ENCODE measurements around the gene HNF1A. TPM values are rescaled to one million over a fixed set of nuclear protein-coding genes. Genes with fewer than 3 reads are reported as not detected.

Gene HNF1A
- total and polyA plus RNA-seq, 2 of the 13 experiments (the other 11 are each of a cell fraction or from before 2014, with no cell fraction given), result 13.4 to 34.7 TPM

GRCh38 chr12:120961604-120962531 lies 16.5 kb upstream of the HNF1A start (continued):
- TF ChIP-seq ZHX2 (IDR thresholded peaks at IDR 0.05; ENCODE audit: low read depth), result no peak
- TF ChIP-seq ZHX2 (CRISPR knock-in tag; IDR thresholded peaks at IDR 0.05; ENCODE audit: borderline replicate concordance), result no peak
- no peak for TF ChIP-seq GTF3A (CRISPR knock-in tag; conservative IDR thresholded peaks at IDR 0.05)
- no peak for TF ChIP-seq NFYC (CRISPR knock-in tag; IDR thresholded peaks at IDR 0.05)
- peak; percentile 20; the same call in 1 of the 2 replicates for TF ChIP-seq ZMYM3 (CRISPR knock-in tag; IDR thresholded peaks at IDR 0.05)
- TF ChIP-seq BCL6 (CRISPR knock-in tag; IDR thresholded peaks at IDR 0.05), result 0 out of 2 replicates have a peak, but pooled peaks have one; percentile 1
- no peak for TF ChIP-seq MNT (IDR thresholded peaks at IDR 0.05)
- TF ChIP-seq ZNF687 (CRISPR knock-in tag; IDR thresholded peaks at IDR 0.05), result peak; percentile 27; the same call in 1 of the 2 replicates
- no peak for TF ChIP-seq MAZ (IDR thresholded peaks at IDR 0.05; ENCODE audit: borderline replicate concordance, low read depth, low read length)
- TF ChIP-seq MAZ (CRISPR knock-in tag; IDR thresholded peaks at IDR 0.05; ENCODE audit: low read depth), result 0 out of 2 replicates have a peak, but pooled peaks have one; percentile 19
- 0 out of 2 replicates have a peak, but pooled peaks have one; percentile 40 for TF ChIP-seq NR2F6 (IDR thresholded peaks at IDR 0.05)
- TF ChIP-seq NR2F6 (CRISPR knock-in tag; IDR thresholded peaks at IDR 0.05), result no peak
- TF ChIP-seq ZNF547 (CRISPR knock-in tag; IDR thresholded peaks at IDR 0.05), result no peak
- no peak for TF ChIP-seq ZGPAT (CRISPR knock-in tag; IDR thresholded peaks at IDR 0.05)
- TF ChIP-seq JUND (CRISPR knock-in tag; IDR thresholded peaks at IDR 0.05), result no peak
- no peak for TF ChIP-seq ZNF12 (CRISPR knock-in tag; IDR thresholded peaks at IDR 0.05)

All from HepG2 (cell line).